PFSK-1 (cell line): ENCODE measurements around the gene GSTO2.

ENCODE experiments used
- FOXP2 ChIP-seq: optimal IDR thresholded peaks from 2 replicates; pipeline ENCODE3; 2011; ENCODE audit warnings: borderline replicate concordance, control low read depth, inconsistent platforms; ENCODE audit not compliant: insufficient read depth; ENCODE audit errors: extremely low read length, extremely low read depth
- POLR2AphosphoS5 ChIP-seq: IDR thresholded peaks from 2 replicates; pipeline ENCODE4 v1.6.1; 2012; ENCODE audit warnings: low read depth, mild to moderate bottlenecking, control low read depth, low read length, moderate library complexity
- REST ChIP-seq, 2 experiments: IDR thresholded peaks; 2 replicates each; pipeline versions ENCODE4 v1.6.1 to v1.8.0; 2011 to 2012; ENCODE audit warnings: low read depth in 2 of 2, low read length in 2 of 2, control low read depth in 1 of 2, inconsistent platforms in 1 of 2, mild to moderate bottlenecking in 1 of 2, moderate library complexity in 1 of 2; ENCODE audit not compliant: insufficient read depth in 1 of 2
- SIN3A ChIP-seq: IDR thresholded peaks from 2 replicates; pipeline ENCODE4 v1.6.1; 2012; ENCODE audit warnings: mild to moderate bottlenecking, low read length, moderate library complexity, borderline replicate concordance; ENCODE audit not compliant: insufficient read depth
- TAF1 ChIP-seq: IDR thresholded peaks from 2 replicates; pipeline ENCODE4 v1.6.1; 2012; ENCODE audit warnings: low read length, control low read depth, borderline replicate concordance; ENCODE audit not compliant: insufficient read depth

GSTO2 gene

GRCh38 chr10:104264783-104265182 is 4.2 kb upstream of the GSTO2 start:
- no peak for TF ChIP-seq FOXP2
- TF ChIP-seq TAF1: no peak
- TF ChIP-seq REST (IDR thresholded peaks at IDR 0.05; ENCODE audit: insufficient read depth in 1 of 2, low read depth in 2 of 2, low read length in 2 of 2): no peak
- TF ChIP-seq POLR2AphosphoS5: no peak

GRCh38 chr10:104267721-104268404 is 1.1 kb upstream of the GSTO2 start:
- no peak for TF ChIP-seq POLR2AphosphoS5
- TF ChIP-seq REST (IDR thresholded peaks at IDR 0.05; ENCODE audit: insufficient read depth in 1 of 2, low read depth in 2 of 2, low read length in 2 of 2): no peak
- no peak for TF ChIP-seq FOXP2
- no peak for TF ChIP-seq SIN3A
- TF ChIP-seq TAF1: no peak

DNA sequence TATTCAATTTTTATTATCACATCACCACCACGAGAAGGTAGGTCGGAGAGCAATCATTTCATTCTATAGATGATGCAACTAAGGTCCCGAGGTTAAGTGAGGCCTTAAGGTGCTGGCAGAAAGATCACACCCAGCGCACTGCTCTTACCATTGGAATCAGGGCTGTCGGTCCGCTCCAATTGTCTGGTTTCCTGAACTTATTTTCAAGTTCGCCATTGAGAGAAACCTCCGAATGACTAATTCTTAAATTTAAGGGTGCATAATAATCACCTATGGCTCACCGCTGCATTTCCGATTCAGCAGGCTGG is 625 bp upstream of the GSTO2 start:
- TF ChIP-seq TAF1 (no peak), REST (IDR thresholded peaks at IDR 0.05; ENCODE audit: insufficient read depth in 1 of 2, low read depth in 2 of 2, low read length in 2 of 2) (no peak), POLR2AphosphoS5 (no peak), SIN3A (no peak), FOXP2 (no peak)

DNA sequence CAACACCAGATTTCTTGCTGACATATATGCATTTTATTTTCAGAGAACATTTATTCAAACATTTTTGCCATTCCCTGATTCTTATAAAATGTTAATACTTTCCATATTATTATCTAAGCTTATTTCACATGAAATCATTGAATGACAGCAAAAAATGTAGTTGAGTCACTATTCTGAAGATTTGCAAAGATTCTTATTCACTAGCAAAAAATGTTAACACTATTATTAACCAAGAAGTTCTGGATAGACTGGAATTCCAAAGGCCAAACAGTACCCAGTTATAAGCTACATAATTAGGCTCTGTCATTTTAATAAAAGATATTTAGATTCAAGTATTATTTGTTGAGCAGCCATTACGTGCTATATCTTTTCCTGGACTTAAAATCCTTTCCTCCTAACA is 4.3 kb downstream of the GSTO2 start:
- TF ChIP-seq REST (IDR thresholded peaks at IDR 0.05; ENCODE audit: insufficient read depth in 1 of 2, low read depth in 2 of 2, low read length in 2 of 2) (no peak), SIN3A (no peak), POLR2AphosphoS5 (no peak), FOXP2 (no peak), TAF1 (no peak)

DNA sequence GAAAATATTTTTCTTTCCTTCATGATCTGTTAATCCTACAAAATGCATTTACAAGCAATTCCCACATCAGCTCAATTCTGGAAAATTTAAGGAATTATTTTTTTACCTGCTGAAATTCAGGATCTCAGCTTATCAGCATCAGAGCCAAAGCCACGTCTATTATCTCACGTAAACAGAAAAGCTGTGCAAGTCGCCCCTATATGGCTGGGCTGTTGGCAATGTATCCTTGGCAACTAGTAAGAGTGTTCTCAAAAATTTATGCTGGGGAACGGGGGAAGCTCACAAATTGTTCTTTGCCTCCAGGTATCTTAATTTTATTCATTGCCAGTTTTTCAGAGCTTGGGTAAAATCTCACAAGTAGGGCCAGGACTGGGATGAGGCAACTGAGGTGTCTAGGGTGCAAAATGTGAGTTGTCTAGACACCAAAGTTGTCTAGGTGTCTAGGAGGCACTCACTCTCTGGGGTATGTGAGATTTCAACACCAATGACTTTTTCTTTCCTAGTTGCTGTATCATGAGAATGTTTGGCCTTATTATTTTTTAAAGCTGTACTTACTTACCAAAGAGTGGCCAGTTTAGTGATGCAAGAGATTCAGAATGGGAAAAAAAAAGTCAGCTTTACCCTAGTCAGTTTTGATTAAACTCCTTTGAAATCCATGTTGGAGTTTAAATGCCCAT is 5.1 kb downstream of the GSTO2 start:
- TF ChIP-seq TAF1: no peak
- TF ChIP-seq REST (IDR thresholded peaks at IDR 0.05; ENCODE audit: insufficient read depth in 1 of 2, low read depth in 2 of 2, low read length in 2 of 2): no peak
- no peak for TF ChIP-seq SIN3A
- no peak for TF ChIP-seq POLR2AphosphoS5
- TF ChIP-seq FOXP2: no peak
